ENCODE data around the gene MEIKIN. TPM values are rescaled to one million over a fixed set of nuclear protein-coding genes. Genes with fewer than 3 reads are reported as not detected.
"Not testable (repeated sequence)": the region's sequence is repeated elsewhere in the genome, so short reads cannot be mapped to it uniquely, and the experiment has no call there.

Gene MEIKIN
- total RNA-seq, 1 donor from 2014 or later: not detected

GRCh38 chr5:131914472-131914871, 31.0 kb downstream of the MEIKIN start:
- DNase-seq (ENCODE audit: low spot score) (no peak), ATAC-seq (no peak)

- no peak for ATAC-seq
- DNase-seq (ENCODE audit: low spot score): no peak
Measured at GRCh38 chr5:131913603-131914002, 31.9 kb downstream of the MEIKIN start.

GRCh38 chr5:131906668-131907067, 38.8 kb downstream of the MEIKIN start:
- DNase-seq (ENCODE audit: low spot score) (no peak), ATAC-seq (no peak)

GRCh38 chr5:131902266-131902665, 43.2 kb downstream of the MEIKIN start:
- not testable (repeated sequence) for ATAC-seq; DNase-seq (ENCODE audit: low spot score)

- ATAC-seq (no peak), DNase-seq (ENCODE audit: low spot score) (no peak)
Measured at GRCh38 chr5:131899686-131900085, 45.8 kb downstream of the MEIKIN start.

GRCh38 chr5:131883984-131884383, 61.5 kb downstream of the MEIKIN start:
- DNase-seq (ENCODE audit: low spot score) (no peak), ATAC-seq (no peak)

- no peak for ATAC-seq
- no peak for DNase-seq (ENCODE audit: low spot score)
Measured at GRCh38 chr5:131879705-131880104, 65.8 kb downstream of the MEIKIN start.

- ATAC-seq: no peak
- no peak for DNase-seq (ENCODE audit: low spot score)
Measured at GRCh38 chr5:131877873-131878272, 67.6 kb downstream of the MEIKIN start.

GRCh38 chr5:131871251-131871650, 74.2 kb downstream of the MEIKIN start:
- DNase-seq (ENCODE audit: low spot score); ATAC-seq: not testable (repeated sequence)

- DNase-seq (ENCODE audit: low spot score): no peak
- ATAC-seq: no peak
Measured at GRCh38 chr5:131867524-131867923, 77.9 kb downstream of the MEIKIN start.

GRCh38 chr5:131863700-131864099, 81.8 kb downstream of the MEIKIN start:
- no peak for ATAC-seq
- no peak for DNase-seq (ENCODE audit: low spot score)

GRCh38 chr5:131857388-131857787, 88.1 kb downstream of the MEIKIN start:
- DNase-seq (ENCODE audit: low spot score) (no peak), ATAC-seq (no peak)

GRCh38 chr5:131855452-131855851, 90.0 kb downstream of the MEIKIN start:
- no peak for ATAC-seq
- DNase-seq (ENCODE audit: low spot score): no peak

GRCh38 chr5:131854134-131854533, 91.3 kb downstream of the MEIKIN start:
- DNase-seq (ENCODE audit: low spot score): no peak

GRCh38 chr5:131848662-131849061, 96.8 kb downstream of the MEIKIN start:
- ATAC-seq (no peak), DNase-seq (ENCODE audit: low spot score) (no peak)

More at GRCh38 chr5:131854134-131854533, 91.3 kb downstream of the MEIKIN start:
- no peak for ATAC-seq

- no peak for ATAC-seq
- DNase-seq (ENCODE audit: low spot score): no peak
Measured at GRCh38 chr5:131846536-131846935, 98.9 kb downstream of the MEIKIN start.

GRCh38 chr5:131845828-131846227, 99.6 kb downstream of the MEIKIN start:
- ATAC-seq (no peak), DNase-seq (ENCODE audit: low spot score) (no peak)

GRCh38 chr5:131842971-131843370, 102.5 kb downstream of the MEIKIN start:
- not testable (repeated sequence) for ATAC-seq; DNase-seq (ENCODE audit: low spot score)

GRCh38 chr5:131832702-131833101, 112.8 kb downstream of the MEIKIN start:
- not testable (repeated sequence) for DNase-seq (ENCODE audit: low spot score); ATAC-seq

GRCh38 chr5:131825404-131826013, 120.0 kb downstream of the MEIKIN start:
- no peak for DNase-seq (ENCODE audit: low spot score)
- no peak for ATAC-seq

GRCh38 chr5:131824631-131825030, 120.8 kb downstream of the MEIKIN start:
- DNase-seq (ENCODE audit: low spot score) (no peak), ATAC-seq (no peak)

- ATAC-seq (no peak), DNase-seq (ENCODE audit: low spot score) (no peak)
Measured at GRCh38 chr5:131821221-131821620, 124.2 kb downstream of the MEIKIN start.

Measured in left lobe of liver (tissue), 2 donors.